Panc1 (cell line): Measurements from ENCODE around the gene LRRC46. TPM values are rescaled to one million over a fixed set of nuclear protein-coding genes. Genes with fewer than 3 reads are reported as not detected.

ENCODE experiments used
- ATAC-seq: fragments of 200-7000 bp; cut with Tn5 transposase; 2 replicates; pipeline ENCODE4 v1.9.1; 2020; ENCODE audit warnings: mild to moderate bottlenecking, moderate library complexity
- BruUV-seq: library from RNA; stranded (reverse); fragments of 400-500 nt; replicated peaks from 2 replicates; lab custom pipeline; 2021; lab: Mats Ljungman, UMichigan
- CTCF ChIA-PET: fragments of 300-600 bp; sonication (Branson Sonifier 250); formaldehyde crosslinking; loops from one replicate; lab custom pipeline; 2022; ENCODE audit warnings: antibody characterized with exemption; lab: Charles Lee
- POLR2A ChIA-PET: fragments of 300-600 bp; sonication (Branson Sonifier 250); formaldehyde crosslinking; loops from one replicate; lab custom pipeline; 2022; ENCODE audit warnings: antibody characterized with exemption; lab: Charles Lee
- DNase-seq: peaks from one replicate; pipeline ENCODE4 v3.0.0-alpha.2; 2010; ENCODE audit warnings: low read depth, low spot score
- H3K27ac ChIP-seq: 2 replicates; pipeline ENCODE4 v1.5.1; 2011; ENCODE audit warnings: mild to moderate bottlenecking, low read length, inconsistent platforms
- H3K27me3 ChIP-seq: fragments of 200-500 bp; sonication (Bioruptor generic); 2 replicates; pipeline ENCODE4 v1.6.0; 2014; ENCODE audit warnings: low read length, inconsistent platforms; ENCODE audit not compliant: control insufficient read depth, insufficient read depth
- H3K36me3 ChIP-seq: fragments of 200-500 bp; sonication (Bioruptor generic); 2 replicates; pipeline ENCODE4 v1.5.1; 2014; ENCODE audit warnings: inconsistent platforms, mild to moderate bottlenecking, low read length, moderate library complexity; ENCODE audit not compliant: control insufficient read depth, insufficient read depth
- H3K4me1 ChIP-seq: 2 replicates; pipeline ENCODE4 v1.5.1; 2011; ENCODE audit warnings: inconsistent platforms, mild to moderate bottlenecking, low read length, moderate library complexity; ENCODE audit not compliant: control insufficient read depth, insufficient read depth
- H3K4me3 ChIP-seq, 2 experiments: 2 replicates each; pipeline ENCODE4 v1.5.1; 2011 to 2012; ENCODE audit warnings: low read depth in 2 of 2, low read length in 2 of 2, mild to moderate bottlenecking in 2 of 2, inconsistent platforms in 1 of 2, moderate library complexity in 1 of 2
- H3K9me3 ChIP-seq: fragments of 200-500 bp; sonication (Bioruptor generic); 2 replicates; pipeline ENCODE4 v1.5.1; 2014; ENCODE audit warnings: low read depth, mild to moderate bottlenecking, inconsistent platforms, low read length, moderate library complexity; ENCODE audit not compliant: control insufficient read depth, insufficient read depth
- CTCF ChIP-seq: fragments of 450-650 bp; IDR thresholded peaks from 2 replicates; pipeline ENCODE4 v1.5.1; 2017; ENCODE audit warnings: mild to moderate bottlenecking
- POLR2AphosphoS5 ChIP-seq: IDR thresholded peaks from 2 replicates; pipeline ENCODE4 v1.6.1; 2012; ENCODE audit warnings: mild to moderate bottlenecking, low read depth, low read length, moderate library complexity
- REST ChIP-seq, 2 experiments: IDR thresholded peaks; 2 replicates each; pipeline ENCODE4 v1.6.1; 2011 to 2012; ENCODE audit warnings: low read depth in 2 of 2, control low read depth in 1 of 2, low read length in 1 of 2, mild to moderate bottlenecking in 1 of 2, moderate library complexity in 1 of 2; ENCODE audit not compliant: insufficient read depth in 1 of 2
- SIN3A ChIP-seq: IDR thresholded peaks from 2 replicates; pipeline ENCODE4 v1.6.1; 2012; ENCODE audit warnings: low read depth, mild to moderate bottlenecking, low read length, moderate library complexity, borderline replicate concordance; ENCODE audit not compliant: insufficient read depth
- TCF7L2 ChIP-seq: IDR thresholded peaks from 2 replicates; pipeline ENCODE4 v1.6.1; 2011; ENCODE audit warnings: mild to moderate bottlenecking, low read depth, low read length, inconsistent platforms
- in situ Hi-C: cut with HindIII; loops from 2 replicates; pipeline ENCODE4 v1.10.0; 2016; ENCODE audit warnings: low sequenced_read_pairs, low pct_unique_long_range_greater_than_20kb
- intact Hi-C: fragments of 100-400 bp; cut with micrococcal nuclease; formaldehyde crosslinking; loops from one replicate; pipeline ENCODE4 v1.10.0; 2022; ENCODE audit not compliant: unreplicated experiment
- total RNA-seq: library from RNA; stranded (reverse); gene quantifications from one replicate; pipeline ENCODE4 v1.2.1, GENCODE V29; 2021; ENCODE audit not compliant: unreplicated experiment

The LRRC46 gene
- total RNA-seq, 1 experiment from 2014 or later: 1.9 TPM

- BruUV-seq: TSS peak; percentile 73
- ATAC-seq (no peak), DNase-seq (no peak)
- TF ChIP-seq CTCF (no peak), SIN3A (no peak), POLR2AphosphoS5 (no peak), TCF7L2 (no peak), REST (IDR thresholded peaks at IDR 0.05; ENCODE audit: insufficient read depth in 1 of 2, low read depth in 2 of 2, low read length in 1 of 2) (no peak)
- CTCF ChIA-PET: no interaction called here
- in situ Hi-C loops: no loop called here
- H3K4me1 ChIP-seq: peaks cover 17% of the 10 kb centered on the region
- intact Hi-C loops: no loop called here
- peaks cover 10% of the 10 kb centered on the region; the same call in 1 of the 2 replicates for H3K36me3 ChIP-seq
- no peak overlapping the region for H3K4me3 ChIP-seq
- no peak overlapping the region for H3K27ac ChIP-seq
- POLR2A ChIA-PET: no interaction called here
- no peaks in the 10 kb centered on the region for H3K9me3 ChIP-seq
- H3K27me3 ChIP-seq: no peaks in the 10 kb centered on the region
These were observed 8.0 kb upstream of the LRRC46 start for GRCh38 chr17:47823519-47823918.

- peaks cover 15% of the 10 kb centered on the region; the same call in 1 of the 2 replicates for H3K4me1 ChIP-seq
- H3K4me3 ChIP-seq: peak overlapping the region in 1 of 2 experiments; percentile 96; a peak in 1 of 4 replicates
- TF ChIP-seq REST (IDR thresholded peaks at IDR 0.05; ENCODE audit: insufficient read depth in 1 of 2, low read depth in 2 of 2, low read length in 1 of 2): no peak
- no peak for TF ChIP-seq SIN3A
- H3K9me3 ChIP-seq: no peaks in the 10 kb centered on the region
- H3K36me3 ChIP-seq: peaks cover 5% of the 10 kb centered on the region; the same call in 1 of the 2 replicates
- H3K27ac ChIP-seq: 0 out of 2 replicates have a peak overlapping the region, but pooled peaks have one; percentile 97
- DNase-seq: no peak
- BruUV-seq: no TSS peak
- ATAC-seq: no peak
- no peaks in the 10 kb centered on the region for H3K27me3 ChIP-seq
- ChIA-PET CTCF (interaction anchor here (0.7 to 0.8 kb wide), 2 partner anchors 8 kb away, joined by 3 read pairs; partner anchors contain the start of gene OSBPL7), POLR2A (no interaction called here)
- in situ Hi-C loops (no loop called here), intact Hi-C loops (no loop called here)
These were observed 1.6 kb upstream of the LRRC46 start for GRCh38 chr17:47829870-47830269.
